Epithelial cell of prostate (primary cell): ENCODE measurements around the gene ANAPC2.
A peak's percentile ranks its signal among the peaks of the same experiment; 100 is the strongest.

ENCODE experiments used
- DNase-seq: peaks from one replicate; pipeline ENCODE4 v3.0.0-alpha.2; 2011; ENCODE audit warnings: low read depth, low spot score
- H3K27ac ChIP-seq: fragments of 450-650 bp; 2 replicates; pipeline ENCODE4 v1.5.1; 2017; ENCODE audit warnings: mild to moderate bottlenecking

ANAPC2 gene

GRCh38 chr9:137215196-137215986 is 27.0 kb upstream of the ANAPC2 start:
- H3K27ac ChIP-seq, result no peak overlapping the region

GRCh38 chr9:137214620-137215019 is 26.3 kb upstream of the ANAPC2 start:
- H3K27ac ChIP-seq, result no peak overlapping the region
- no peak for DNase-seq

More at GRCh38 chr9:137215196-137215986, 27.0 kb upstream of the ANAPC2 start:
- no peak for DNase-seq

DNA sequence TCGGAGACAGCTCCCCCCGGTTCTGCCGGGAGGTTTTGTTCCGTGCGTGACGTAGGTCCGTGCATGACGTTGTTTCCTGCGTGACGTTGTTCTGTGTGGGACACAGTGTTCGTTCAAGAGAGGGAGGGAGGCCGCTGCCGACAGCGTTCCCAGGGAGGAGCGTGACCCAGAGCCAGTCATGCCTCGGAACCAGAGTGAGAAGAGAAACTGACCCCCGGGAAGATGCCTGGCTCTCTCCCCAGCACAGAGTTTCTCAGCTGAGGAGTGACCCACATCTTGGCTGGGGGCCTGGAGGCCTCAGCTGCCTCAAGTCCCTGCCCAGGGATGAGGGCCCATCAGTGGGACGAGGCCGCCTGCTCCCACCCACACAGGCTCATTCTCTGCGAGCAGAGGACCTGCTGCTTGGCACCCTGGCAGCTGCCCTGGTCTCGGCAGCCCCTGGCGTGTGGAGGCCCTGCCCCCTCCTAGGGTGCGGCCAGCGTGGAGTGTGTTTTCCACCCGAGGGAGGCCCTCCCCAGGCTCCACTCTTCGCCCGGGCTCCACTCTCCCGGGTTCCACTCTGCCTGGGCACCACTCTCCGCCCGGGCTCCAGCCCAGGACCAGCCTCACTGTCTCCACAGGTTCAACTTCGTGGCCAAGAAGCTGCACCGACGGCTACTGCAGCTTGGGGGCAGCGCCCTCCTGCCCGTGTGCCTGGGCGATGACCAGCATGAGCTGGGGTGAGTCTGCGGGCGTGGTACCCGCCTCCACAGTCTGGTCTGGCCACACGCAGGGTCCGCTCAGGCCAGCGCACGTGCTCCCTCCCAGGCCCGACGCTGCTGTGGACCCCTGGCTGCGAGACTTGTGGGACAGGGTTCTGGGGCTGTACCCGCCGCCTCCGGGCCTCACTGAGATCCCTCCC is 25.1 kb upstream of the ANAPC2 start:
- no peak overlapping the region for H3K27ac ChIP-seq
- no peak for DNase-seq

DNA sequence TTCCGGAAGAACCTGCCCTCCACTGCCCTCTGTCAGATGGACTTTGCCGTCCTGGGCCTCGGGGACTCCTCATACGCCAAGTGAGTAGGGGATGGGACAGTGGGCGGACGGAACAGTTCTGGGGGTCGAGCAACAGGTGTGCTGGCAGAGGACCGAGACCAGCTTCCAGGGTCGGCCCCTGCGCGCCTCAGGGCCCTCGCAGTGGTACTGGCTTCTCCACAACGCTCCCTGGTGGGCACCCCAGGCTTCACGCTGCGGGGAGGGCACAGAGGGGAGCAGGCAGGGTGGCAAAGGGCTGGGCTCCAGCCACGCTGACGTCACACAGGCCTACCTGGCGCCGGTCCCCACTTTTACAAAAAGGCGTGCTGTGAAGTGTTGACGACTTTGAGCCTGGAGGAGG is 24.2 kb upstream of the ANAPC2 start:
- no peak overlapping the region for H3K27ac ChIP-seq
- no peak for DNase-seq

DNA sequence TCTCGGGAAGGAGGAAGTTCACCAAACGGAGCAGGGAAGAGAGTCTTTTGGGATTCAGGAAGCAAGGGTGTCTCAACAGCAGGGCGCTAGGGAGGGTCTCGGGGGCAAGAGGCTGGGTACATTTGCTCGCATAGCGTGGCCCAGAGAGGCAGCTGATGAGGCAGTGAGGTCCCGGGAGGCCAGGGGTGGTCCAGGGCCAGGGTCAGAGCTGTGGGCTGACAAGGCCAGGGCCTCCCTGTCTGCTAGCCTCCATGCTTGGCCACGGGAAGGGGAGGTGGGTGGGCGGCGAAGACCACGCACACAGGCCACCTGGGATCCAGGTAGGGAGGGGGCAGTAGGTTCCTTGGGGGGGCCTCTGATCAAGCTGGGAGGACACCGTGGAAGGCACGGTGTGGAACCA is 23.2 kb upstream of the ANAPC2 start:
- DNase-seq, result no peak
- no peak overlapping the region for H3K27ac ChIP-seq

- H3K27ac ChIP-seq, result no peak overlapping the region
- no peak for DNase-seq
Observed at GRCh38 chr9:137206602-137207001, 18.2 kb upstream of the ANAPC2 start.

- H3K27ac ChIP-seq, result peak within 1 kb of the TSS; percentile 57
- peak; percentile 36 for DNase-seq
Observed at GRCh38 chr9:137205126-137206069, 17.0 kb upstream of the ANAPC2 start, which contains the start of the genes NDOR1 and TMEM203. NDOR1 (plus strand) TSS chr9:137205700; CDS start chr9:137205778, 78 bp downstream. TMEM203 (minus strand) TSS chr9:137205648; CDS start chr9:137205414, 234 bp downstream.

DNA sequence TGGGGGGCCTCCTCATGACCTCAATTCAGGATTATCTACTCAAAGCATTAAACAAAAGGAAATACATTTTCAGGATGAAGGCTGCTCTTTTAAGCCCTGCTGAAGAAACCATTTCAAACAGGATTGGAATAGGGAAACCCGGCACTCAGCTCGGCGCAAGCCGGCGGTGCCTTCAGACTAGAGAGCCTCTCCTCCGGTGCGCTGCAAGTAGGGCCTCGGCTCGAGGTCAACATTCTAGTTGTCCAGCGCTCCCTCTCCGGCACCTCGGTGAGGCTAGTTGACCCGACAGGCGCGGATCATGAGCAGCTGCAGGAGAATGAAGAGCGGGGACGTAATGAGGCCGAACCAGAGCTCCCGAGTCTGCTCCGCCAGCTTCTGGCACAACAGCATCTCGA is 16.4 kb upstream of the ANAPC2 start:
- no peak for DNase-seq
- peak overlapping the region; percentile 57 for H3K27ac ChIP-seq

DNA sequence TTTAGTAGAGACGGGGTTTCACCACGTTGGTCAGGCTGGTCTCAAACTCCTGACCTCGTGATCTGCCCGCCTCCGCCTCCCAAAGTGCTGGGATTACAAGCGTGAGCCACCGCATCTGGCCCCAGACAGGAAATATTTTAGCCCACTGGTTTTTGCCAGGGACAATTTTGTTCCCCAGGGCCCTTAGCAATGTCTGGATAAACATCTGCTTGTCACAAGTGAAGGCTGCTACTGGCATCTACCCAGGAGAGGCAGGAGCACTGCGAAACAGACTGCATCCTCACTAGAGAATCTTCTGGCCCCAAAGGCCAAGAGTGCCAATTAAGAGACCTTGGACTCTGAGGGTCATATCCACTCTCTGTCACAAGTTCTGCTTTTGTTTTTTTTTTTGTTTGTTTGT is 14.6 kb upstream of the ANAPC2 start:
- H3K27ac ChIP-seq, result no peak overlapping the region
- no peak for DNase-seq

GRCh38 chr9:137201205-137201868 is 13.0 kb upstream of the ANAPC2 start:
- H3K27ac ChIP-seq, result peak overlapping the region; percentile 36
- no peak for DNase-seq

DNA sequence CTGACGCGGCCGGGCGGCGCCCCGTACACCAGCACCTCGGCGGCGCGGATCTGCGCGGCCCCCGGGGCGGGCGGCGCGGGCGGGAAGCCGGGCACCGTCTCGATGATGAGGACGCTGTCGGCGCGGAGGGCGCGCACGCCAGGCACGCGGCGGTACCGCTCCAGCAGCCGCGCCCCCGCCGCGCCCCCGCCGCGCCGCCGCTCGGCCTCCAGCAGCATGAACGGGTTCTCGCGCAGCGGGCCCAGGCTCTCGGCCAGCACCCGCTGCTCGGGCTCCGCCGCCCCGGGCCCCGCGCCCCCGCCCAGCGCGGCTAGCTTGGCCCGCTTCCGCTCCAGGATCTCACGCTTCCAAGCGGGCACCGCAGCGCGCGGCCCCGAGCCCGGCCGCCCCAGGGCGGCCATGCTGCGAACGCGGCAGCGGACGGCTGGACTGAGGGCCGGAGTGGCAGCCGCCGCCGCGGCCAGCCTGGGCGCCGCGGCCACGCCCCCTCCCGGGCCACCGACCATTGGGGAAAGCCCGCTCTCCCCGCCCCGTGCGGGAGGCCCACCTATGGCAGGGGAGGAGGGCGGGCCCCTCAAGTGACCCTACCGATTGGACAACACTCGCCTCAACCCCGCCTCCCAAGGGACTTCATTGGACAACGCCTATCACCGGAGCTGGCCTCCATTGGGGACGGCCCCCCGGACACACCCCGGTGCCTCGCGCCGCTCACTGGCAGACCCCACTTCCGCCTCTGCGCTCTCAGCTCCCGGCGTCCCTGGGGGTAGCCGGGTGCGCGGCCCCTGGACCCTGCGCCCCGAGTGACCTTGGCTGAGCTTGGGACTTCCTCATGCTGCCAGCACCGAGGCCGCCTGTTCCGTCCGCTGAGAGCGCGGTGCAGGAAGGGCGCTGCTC is 12.2 kb upstream of the ANAPC2 start, which contains the start of gene TPRN:
Gene TPRN (minus strand): TSS at position 431 of the 894 bp plus-strand sequence. CDS start 30 bp downstream, at position 401.
- peak within 1 kb of the TSS; percentile 36 for H3K27ac ChIP-seq
- peak; percentile 93 for DNase-seq

- H3K27ac ChIP-seq, result no peak overlapping the region
- DNase-seq, result no peak
Observed at GRCh38 chr9:137199411-137200121, 11.2 kb upstream of the ANAPC2 start.

DNA sequence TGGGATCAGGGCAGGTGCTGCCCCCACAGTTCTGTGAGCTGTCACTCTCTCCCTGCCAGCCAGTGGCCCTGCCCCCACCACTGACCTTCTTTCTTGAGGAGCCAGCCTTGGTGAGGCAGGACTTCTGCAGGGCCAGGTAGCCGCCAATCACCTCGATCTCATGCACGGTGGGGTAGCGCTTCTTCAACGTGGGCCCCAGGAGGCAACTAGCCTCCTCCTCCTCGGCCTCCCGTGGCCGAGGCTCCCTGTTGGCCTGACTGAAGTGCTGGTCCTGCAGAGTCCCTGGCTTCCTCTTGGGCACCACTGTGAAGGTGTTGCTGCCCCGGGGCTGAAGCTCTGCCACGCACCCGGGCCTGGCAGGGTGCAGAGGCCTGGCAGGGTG is 10.5 kb upstream of the ANAPC2 start:
- no peak overlapping the region for H3K27ac ChIP-seq
- no peak for DNase-seq

DNA sequence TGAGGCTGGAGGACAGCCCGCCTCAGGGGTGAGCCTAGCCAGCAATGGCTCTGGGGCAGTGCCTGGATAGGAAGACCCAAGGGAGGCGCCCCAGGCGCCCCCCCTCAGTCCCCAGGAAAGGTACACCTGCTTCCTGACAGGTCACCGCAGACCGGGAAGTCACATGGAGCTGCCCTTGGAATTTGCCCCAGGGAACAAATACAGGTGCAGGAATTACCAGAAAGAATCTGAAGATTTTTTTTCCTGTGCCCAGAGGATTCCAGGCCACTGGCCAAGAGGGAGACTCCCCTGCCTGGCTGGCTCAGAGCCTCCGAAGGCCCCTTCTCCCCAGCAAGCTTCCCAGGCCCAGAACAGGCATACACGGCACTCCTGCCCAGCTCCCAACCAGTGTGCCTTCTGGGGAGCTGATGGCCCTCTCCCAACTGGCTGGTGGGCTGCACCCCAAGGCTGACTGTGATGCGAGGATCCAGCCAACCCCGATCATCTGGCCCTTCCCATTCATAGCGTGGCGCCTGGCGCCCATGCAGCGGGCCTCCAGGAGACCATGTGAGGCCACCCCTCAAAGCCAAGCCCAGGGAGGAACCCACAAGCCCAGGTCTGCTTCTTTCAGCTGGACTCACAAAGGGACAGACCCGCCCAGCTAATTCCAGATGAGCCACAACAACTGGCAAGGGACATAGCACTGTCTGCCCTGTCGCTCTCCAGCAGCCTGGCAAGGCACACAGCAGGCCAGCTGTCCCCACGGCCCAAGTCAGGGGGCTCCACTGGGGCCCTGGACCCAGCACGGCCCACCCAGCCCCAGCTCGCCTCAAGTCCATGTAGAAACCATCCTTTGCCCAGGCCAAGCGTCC is 9.9 kb upstream of the ANAPC2 start:
- DNase-seq, result no peak
- H3K27ac ChIP-seq, result no peak overlapping the region

DNA sequence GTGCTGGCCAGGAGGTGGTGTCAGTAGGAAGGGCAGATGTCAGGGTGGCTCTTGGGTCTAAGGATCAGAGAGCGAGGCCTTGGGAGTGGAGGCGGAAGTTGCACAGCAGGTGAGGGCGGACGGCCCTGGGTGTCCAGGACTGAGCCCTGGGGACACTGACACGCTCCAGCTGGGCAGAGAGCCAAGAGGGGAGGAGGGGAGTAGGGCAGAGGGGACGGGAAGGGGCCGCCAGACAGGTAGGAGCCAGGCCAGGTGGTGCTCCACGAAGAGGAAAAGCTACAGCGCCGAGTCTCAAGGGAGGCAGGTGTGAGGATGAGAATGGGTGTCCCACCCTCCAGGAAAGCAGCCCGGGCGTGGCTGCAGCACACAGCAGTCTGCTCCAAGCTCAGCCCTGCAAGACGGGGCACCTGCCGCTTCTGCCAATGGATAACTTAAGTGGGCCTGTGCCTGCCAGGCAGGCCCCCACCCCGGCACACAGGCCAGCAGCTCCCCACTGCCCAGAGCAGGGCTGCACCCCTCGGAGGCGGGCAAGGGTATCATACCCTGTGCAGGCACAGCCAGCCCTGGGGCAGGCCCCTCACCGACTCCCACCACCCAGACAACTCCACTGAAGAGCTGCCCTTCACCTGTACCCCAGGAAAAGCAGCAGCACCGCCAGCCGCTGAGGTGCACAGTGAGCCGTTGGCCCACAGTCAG is 7.3 kb upstream of the ANAPC2 start:
- H3K27ac ChIP-seq, result no peak overlapping the region
- DNase-seq, result no peak

DNA sequence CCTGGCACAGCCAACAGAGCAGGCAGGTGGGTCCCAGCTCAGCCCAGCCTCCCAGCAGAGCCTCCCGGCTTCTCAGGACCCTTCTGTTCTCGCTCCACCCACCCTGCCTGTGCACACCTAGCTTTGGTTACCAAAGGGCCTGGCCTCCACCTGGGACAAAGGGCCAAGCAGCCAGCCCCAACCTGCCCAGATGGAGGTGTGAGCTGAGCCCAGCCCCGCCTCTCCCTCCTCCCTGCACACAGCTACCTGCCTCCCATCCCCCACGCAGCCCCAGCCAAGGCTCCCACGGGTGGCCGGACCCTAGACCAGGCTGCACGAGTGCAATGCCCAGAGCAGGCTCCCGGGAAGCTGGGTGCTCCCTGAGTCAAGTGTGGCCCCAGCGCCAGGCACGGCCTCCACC is 6.5 kb upstream of the ANAPC2 start:
- no peak for DNase-seq
- no peak overlapping the region for H3K27ac ChIP-seq
